IPS-18c (cell line): Measurements from ENCODE around the gene SFMBT2.

ENCODE experiments used
- H3K4me3 ChIP-seq: 2 replicates; pipeline ENCODE4 v1.7.0; 2013; ENCODE audit warnings: low read depth, mild to moderate bottlenecking, low read length, moderate library complexity; ENCODE audit not compliant: insufficient read depth
- H3K9me3 ChIP-seq: one replicate; pipeline ENCODE4 v1.6.1; 2013; ENCODE audit warnings: mild to moderate bottlenecking, low read length, moderate library complexity; ENCODE audit not compliant: control insufficient read depth, insufficient read depth

The SFMBT2 gene

DNA sequence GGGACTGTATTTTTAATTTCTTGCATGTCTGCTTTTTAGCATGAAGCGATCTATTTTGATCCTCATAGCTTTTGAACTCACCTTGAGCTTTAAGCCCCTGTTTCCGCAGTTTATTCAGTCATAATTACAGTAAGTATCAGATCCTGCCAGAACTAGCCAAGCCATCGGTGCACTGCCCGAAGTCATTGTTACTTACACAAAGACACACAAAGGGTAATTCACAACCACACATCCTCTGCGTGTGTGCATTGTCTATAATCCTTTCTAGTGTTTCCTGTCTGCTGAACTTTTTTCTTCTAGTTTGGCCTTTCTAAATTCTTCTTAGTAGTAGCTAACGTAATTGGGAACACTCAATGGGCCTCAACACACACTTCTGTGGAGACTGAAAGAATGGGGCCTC is 133.0 kb downstream of the SFMBT2 start:
- Histone ChIP-seq H3K9me3 (no peaks in the 10 kb centered on the region), H3K4me3 (no peak overlapping the region)

DNA sequence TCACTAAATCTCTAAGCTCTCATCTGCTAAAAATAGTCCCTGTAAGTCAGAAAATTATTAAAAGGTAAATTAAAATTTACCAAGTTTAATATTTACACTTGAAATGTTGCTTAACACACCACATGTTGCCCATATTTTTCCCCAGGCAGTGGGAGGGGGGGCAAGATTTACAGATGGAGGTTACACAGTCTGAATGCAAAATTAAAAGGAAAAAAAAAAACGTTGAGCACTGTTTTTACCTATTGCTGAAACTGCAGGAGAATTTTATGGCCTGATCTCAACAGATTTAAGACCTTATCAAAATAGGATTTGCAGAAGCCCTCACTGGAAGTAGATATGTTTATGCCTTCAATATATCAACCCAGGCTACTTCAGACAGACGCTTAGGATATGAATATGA is 133.4 kb downstream of the SFMBT2 start:
- no peaks in the 10 kb centered on the region for H3K9me3 ChIP-seq
- H3K4me3 ChIP-seq = no peak overlapping the region

DNA sequence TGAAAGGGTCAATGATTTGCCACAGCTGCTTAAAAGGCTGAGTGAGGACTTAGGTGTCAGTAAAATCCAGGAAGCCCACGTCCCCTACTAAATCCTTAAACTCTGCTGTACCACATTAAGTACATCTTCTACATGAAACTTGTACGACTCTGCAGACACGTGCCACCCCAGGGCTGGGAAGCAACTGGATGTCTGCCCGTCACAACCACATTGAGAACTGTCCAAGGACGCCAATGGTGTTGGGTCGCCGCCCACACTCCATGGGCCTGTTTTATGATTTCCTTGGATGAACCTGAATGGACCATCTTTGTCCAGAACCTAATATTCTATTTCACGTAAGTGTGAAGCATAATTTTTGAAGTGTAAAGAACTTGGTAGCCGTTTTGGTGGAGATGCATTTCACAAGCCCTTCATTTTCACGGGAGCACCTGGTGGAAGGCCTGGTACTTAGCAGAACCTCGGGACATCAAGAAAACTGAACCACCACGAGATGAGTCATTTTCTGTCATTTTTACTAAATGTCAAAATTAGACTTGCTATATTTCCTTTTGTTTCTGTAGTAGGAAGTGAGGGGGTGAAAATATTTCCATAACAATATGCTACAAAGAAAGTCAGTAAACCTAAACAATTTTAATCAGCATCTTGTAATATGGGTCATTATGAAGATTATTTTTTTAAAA is 134.9 kb downstream of the SFMBT2 start:
- H3K4me3 ChIP-seq = no peak overlapping the region
- H3K9me3 ChIP-seq = no peaks in the 10 kb centered on the region

DNA sequence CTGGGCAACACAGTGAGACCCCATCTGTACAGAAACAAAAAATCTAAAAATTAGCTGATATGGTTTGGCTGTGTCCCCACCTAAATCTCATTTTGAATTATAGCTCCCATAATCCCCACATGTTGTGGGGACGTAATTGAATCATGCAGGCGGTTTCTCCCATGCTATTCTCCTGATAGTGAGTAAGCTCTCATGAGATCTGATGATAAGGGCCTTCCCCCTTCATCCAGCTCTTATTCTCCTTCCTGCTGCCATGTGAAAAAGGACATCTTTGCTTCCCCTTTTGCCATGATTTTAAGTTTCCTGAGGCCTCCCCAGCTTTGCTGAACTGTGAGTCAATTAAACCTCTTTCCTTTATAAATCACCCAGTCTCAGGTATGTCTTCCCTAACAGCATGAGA is 136.5 kb downstream of the SFMBT2 start:
- Histone ChIP-seq H3K9me3 (no peaks in the 10 kb centered on the region), H3K4me3 (no peak overlapping the region)

DNA sequence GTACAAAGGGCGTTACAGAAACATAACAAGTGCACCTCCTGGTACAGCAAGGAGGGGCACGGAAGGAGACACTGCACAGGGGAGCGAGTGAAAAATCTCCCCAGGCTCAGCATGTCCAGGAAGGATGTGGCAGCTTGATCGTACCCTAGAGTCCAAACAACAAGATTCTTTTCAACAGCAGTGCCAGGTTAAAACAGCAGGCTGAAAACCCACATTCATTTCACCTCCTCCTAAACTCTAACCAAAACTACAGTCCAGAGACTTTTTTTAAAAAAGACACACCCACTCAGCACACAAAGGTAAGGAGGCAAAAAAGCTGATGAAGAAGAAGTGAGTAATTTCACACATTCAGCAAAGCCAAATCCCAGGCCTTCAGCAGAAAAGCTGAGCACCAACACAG is 138.8 kb downstream of the SFMBT2 start:
- no peaks in the 10 kb centered on the region for H3K9me3 ChIP-seq
- no peak overlapping the region for H3K4me3 ChIP-seq

DNA sequence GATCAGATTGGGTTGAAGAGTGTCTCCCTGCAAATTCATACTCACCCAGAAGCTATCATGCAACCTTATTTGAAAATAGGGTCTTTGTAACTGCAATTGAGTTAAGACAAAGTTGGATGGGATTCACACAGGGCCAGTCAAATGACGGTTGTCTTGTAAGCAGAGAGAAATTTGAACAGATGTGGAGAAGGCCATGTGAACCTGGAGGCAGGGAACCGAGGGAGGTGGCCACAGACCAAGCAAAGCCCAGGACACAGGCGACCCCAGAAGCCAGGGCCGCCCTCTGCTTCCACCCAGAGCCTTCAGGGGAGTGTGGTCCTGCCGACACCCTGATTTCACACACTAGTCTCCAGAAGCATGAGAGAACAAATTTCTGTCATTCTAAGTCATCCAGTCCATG is 140.8 kb downstream of the SFMBT2 start:
- H3K4me3 ChIP-seq = no peak overlapping the region
- no peaks in the 10 kb centered on the region for H3K9me3 ChIP-seq

DNA sequence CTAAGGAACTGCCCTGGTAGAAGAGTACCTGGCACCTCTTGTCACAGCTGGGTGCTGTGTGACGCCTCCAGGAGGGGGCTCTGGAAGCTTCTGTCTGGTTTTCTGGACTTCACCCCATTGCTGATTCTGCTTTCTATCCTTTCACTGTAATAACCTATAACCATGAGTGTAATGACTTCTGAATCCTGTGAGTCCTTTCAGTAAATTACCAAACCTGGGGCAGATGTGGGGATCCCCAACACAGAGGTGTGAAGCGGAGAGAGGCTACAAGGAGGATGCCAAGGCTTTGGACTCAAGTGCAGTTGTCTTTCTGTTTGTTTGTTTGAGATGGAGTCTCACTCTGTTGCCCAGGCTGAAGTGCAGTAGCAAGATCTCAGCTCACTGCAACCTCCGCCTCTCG is 143.7 kb downstream of the SFMBT2 start:
- no peaks in the 10 kb centered on the region for H3K9me3 ChIP-seq
- H3K4me3 ChIP-seq = no peak overlapping the region

DNA sequence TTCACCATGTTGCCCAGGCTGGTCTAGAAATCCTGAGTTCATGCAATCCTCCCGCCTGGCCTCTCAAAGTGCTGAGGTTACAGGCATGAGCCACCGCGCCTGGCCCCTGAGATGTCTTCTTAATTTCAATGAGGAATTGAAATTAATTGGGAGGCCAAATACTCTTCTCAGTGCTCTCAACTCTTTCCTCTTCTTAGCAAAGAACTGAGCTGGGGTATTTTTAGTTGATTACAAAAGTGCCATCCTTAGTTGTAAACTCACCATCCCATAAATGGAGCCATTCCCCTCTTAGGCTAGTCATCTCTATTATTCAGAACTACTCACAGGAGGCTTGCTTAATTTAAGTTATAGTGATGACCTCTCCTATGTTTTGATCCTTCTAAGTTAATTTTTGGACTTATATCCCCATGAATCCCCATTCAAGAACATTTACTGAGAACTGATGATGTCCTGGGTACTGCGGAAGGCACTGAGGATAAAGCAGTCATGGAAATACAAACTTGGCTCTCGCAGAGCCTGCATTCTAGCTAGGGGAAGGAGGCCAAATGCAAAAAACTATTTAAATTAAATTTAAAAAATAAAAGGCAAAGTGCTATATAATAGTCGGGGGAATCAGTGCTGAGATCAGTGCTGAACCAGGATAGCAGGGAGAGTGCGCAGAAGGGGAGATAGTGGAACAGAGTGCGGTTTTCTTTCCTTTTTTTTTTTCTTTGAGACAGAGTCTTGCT is 145.3 kb downstream of the SFMBT2 start:
- no peak overlapping the region for H3K4me3 ChIP-seq
- no peaks in the 10 kb centered on the region for H3K9me3 ChIP-seq

DNA sequence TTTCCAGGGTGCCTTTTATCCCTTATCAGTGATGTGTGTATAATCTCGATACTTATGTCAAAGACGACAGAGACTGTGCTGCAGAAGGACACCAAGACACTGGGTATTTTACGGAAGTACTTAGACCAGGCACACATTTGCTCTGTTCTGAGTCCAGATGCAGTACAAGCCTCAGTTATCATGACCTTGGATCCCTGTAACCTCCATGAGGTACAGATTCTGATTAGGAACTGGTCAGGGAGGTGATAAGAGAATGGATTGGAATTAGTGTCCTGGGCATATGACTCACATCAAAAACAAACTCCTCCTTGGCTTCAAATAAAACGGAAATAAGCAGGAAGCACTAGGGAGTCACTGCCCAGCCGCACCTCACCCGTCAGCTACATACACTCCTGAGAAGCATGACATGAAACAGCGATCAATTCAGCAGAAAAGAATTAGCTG is 146.5 kb downstream of the SFMBT2 start:
- H3K9me3 ChIP-seq = no peaks in the 10 kb centered on the region
- H3K4me3 ChIP-seq = no peak overlapping the region

DNA sequence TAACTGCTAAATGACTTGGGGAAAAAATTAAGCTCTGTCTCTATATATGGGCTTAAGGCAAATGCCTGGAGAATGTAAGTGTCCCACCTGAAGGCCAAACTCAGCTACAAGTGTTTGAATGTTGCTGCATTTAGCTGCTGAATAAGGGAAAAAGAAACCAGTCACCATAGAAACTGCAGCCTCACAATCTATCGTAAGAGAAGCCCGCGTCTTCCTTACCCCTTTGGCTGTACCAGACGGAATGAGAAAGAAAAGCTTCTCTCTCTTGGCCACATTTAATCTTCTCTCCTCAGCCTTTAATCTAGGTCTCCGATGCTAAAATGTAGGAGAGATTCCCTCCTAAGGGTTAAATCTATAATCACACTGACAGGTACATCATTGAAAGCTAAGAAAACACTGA is 147.2 kb downstream of the SFMBT2 start:
- no peak overlapping the region for H3K4me3 ChIP-seq
- H3K9me3 ChIP-seq = no peaks in the 10 kb centered on the region

DNA sequence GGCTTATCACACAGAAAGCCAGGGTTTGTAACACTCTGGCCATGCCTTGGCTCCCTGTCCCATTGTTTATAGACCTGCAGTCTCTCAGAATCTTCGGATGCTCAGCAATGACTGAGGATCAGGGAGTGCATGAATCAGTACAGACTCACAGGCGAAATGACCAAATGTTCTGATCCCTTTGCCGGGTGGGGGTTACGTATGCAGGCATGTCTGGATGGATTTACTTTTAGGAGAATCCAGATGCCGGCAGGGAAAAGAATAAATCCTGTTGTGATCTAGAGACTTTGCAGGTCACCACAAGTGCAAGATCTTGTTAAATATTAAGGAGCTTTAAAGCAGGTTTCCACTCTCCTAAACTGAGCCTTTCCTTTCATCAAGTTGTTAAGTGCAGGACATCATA is 149.5 kb downstream of the SFMBT2 start:
- H3K4me3 ChIP-seq = no peak overlapping the region
- H3K9me3 ChIP-seq = no peaks in the 10 kb centered on the region

DNA sequence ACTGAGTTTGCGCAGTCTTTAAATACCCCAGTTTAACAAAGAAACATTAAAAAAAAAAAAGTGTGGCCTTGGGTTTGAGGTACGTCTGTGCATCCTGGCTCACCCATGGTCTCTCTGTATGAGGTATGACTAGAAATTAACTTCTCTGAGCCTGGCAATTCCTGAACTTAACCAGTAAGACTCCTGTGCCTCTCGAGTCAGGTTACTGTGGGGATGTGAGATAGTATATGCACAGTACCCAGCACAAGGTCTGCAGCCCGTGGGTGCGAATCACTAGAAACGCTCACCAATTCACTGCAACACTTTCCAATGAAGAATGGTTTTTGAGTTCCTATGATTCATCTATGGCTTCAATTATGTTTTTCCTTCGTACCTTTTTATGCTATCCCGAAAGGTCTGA is 149.9 kb downstream of the SFMBT2 start:
- no peaks in the 10 kb centered on the region for H3K9me3 ChIP-seq
- no peak overlapping the region for H3K4me3 ChIP-seq

DNA sequence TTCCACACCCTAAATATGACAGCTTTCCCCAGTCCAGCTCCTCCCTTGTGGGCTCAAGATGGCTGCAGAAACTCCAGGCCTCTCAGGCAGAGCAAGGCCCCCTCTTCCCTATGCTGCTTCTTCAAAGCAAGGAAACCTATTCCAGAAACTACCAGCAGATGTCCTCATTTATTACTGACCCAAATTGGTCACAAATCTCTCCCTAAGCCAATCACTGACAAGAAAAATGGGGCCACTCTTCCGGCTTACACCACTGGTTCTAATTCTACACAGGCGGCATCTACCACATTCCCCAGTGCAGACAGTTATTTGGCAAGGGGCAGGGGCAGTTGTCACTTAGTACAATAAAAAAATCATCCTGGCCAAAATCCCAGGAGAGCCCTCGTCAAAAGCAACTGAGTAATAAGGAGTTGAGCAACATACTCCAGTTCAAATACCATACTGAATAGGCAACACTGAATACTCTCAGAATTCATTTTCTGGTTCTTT is 150.4 kb downstream of the SFMBT2 start:
- H3K9me3 ChIP-seq = no peaks in the 10 kb centered on the region

DNA sequence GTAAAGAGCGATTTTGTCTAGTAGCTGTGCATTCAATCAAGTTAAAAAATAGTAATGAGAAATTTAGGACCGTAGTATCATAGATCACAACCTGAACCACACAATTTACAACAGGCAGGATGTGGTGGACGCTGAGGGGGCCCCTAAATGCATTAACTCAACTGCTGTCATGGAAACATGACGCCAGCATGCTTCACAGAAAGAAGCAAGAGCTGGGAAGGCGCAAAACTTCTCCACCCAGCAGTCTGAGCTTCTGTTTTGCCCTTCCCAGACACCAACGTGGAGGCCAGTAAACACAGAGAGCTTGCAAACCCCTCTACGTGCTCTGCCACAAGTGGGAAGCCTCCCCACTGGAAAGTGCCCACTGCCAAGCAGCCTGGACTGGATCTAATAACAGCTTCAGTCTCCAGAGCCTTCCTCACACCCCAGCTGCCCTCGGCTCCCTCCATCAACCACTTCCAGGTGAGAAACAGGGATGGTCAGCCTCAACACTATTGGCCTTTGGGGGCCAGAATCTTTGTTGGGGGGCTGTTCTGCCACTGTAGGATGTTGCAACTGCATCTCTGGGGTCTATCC is 151.8 kb downstream of the SFMBT2 start:
- Histone ChIP-seq H3K4me3 (no peak overlapping the region), H3K9me3 (no peaks in the 10 kb centered on the region)

More for the DNA sequence above, 150.4 kb downstream of the SFMBT2 start:
- no peak overlapping the region for H3K4me3 ChIP-seq

DNA sequence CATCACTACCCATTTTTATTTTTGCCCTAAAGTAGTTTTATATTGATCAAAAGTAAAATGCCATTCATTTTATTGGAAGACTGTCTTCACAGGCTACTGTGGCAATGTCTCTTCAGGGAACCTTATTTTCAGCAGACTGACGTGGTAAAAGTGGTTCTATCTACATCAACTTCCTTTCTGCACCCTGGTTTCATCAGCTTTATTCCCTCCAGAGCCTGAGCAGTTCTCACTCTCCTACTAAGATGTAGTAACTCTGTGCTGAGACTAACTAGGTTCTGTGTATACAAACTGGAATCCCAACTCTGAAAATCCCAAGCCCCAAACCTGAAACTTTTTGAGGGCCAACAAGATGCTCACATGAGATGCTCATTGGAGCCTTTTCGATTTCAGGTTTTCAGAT is 155.3 kb downstream of the SFMBT2 start:
- Histone ChIP-seq H3K9me3 (no peaks in the 10 kb centered on the region), H3K4me3 (no peak overlapping the region)

DNA sequence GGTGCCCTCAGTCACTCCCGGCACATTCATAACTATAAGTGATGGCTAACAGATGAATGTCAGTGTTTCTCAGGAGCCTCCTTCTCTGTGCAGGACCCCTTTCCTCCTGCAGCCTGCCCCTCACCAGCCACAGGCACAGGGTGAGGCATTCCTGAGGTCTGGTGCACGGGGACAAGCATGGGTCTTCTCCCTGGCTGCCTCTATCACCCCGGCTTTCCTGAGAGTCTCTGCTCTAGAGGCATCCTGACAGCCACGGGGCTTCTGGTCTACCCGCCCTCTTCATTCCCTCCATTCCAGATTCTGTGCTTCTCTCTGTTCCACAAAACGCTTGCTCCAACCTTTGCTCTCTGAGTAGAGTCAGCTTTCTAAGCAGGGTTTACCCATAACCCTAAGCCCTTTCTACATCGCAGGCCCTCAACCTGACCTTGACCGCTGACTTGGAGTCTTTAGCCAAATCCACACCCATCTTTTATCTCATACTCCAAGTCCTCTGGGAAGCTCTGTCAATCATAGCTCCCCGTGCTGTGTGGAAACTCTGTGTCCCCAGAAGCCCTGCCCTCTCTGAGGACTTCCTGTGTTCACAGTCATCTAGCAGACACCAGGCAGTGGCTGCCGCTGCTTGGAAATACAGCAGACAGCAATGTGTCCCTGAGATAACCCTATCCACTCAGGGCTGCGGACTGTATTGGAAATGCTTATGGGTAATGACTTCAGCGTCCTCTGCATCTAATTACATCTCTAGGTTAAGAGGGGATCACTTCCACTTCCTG is 159.0 kb downstream of the SFMBT2 start:
- Histone ChIP-seq H3K9me3 (peaks cover 2% of the 10 kb centered on the region), H3K4me3 (no peak overlapping the region)

DNA sequence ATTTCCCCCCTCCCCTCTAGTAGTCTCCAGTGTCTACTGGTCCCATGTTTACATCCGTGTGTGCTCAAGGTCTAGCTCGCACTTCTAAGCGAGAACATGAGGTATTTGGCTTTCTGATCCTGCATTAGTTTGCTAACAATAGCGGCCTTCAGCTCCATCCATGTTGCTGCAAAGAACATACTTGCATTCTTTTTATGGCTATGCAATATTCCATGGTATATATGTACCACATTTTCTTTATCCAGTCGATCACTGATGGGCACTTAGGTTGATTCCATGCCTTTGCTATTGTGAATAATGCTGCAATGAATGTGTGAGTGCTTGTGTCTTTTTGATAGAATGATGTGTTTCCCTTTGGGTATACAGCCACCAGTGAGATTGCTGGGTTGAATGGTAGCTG is 160.6 kb downstream of the SFMBT2 start:
- Histone ChIP-seq H3K4me3 (no peak overlapping the region), H3K9me3 (peaks cover 2% of the 10 kb centered on the region)
